GM18909 (cell line): ENCODE measurements around the gene CXCL8.
"Not testable (repeated sequence)": the region's sequence is repeated elsewhere in the genome, so short reads cannot be mapped to it uniquely, and the experiment has no call there.

Experiments used
- ATAC-seq: cut with Tn5 transposase; IDR thresholded peaks from one replicate; pipeline ENCODE4 v1.9.1; 2021; ENCODE audit warnings: mild to moderate bottlenecking; ENCODE audit not compliant: unreplicated experiment, poor library complexity

CXCL8 gene

DNA sequence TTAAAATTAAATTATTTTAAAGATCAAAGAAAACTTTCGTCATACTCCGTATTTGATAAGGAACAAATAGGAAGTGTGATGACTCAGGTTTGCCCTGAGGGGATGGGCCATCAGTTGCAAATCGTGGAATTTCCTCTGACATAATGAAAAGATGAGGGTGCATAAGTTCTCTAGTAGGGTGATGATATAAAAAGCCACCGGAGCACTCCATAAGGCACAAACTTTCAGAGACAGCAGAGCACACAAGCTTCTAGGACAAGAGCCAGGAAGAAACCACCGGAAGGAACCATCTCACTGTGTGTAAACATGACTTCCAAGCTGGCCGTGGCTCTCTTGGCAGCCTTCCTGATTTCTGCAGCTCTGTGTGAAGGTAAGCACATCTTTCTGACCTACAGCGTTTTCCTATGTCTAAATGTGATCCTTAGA is at the start of gene CXCL8:
Gene CXCL8, plus strand, starts transcription at position 217 of the 426 bp plus-strand sequence. Its CDS starts 90 bp downstream, at position 307.
- ATAC-seq: no peak

DNA sequence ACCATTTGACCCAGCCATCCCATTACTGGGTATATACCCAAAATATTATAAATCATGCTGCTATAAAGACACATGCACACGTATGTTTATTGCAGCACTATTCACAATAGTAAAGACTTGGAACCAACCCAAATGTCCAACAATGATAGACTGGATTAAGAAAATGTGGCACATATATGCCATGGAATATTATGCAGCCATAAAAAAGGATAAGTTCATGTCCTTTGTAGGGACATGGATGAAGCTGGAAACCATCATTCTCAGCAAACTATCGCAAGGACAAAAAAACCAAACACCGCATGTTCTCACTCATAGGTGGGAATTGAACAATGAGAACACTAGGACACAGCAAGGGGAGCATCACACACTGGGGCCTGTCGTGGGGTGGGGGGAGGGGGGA is 49.2 kb upstream of the CXCL8 start:
- not testable (repeated sequence) for ATAC-seq

DNA sequence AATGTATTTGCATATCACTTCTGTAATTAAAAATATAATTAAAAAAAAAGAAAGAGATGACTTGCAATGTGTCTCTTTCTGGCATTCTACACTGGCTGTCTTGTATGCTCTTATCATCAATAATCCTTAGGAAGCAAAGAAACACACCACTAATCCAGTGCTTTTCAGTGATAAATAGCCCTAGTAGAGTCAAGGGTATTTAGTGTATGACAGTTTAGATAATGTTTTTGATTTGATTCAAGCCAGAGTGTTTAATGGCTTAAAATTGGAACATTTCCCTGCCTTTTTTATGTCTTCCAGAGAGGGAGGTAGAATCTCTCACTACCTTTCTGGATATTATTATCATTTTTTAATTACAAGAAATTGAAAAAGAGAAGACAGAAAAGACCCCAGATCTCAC is 48.6 kb upstream of the CXCL8 start:
- no peak for ATAC-seq

DNA sequence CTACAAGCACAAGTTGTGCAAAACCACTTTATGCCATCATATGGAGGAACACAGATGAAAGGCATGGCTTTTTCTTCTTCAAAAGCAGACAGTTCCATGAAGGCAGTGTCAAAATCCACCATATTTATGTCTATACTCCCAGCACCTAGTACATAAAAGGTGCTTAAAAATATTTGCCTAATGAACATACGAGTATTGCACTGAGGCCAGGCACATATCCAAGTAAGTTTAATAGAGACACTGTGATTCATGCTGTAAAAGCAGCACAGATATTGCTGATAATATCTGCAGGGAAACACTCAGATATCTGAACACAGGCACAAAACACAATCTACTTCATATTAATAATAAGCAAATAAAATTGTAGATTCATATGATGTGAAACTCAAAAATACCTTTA is 48.1 kb upstream of the CXCL8 start:
- ATAC-seq: no peak

DNA sequence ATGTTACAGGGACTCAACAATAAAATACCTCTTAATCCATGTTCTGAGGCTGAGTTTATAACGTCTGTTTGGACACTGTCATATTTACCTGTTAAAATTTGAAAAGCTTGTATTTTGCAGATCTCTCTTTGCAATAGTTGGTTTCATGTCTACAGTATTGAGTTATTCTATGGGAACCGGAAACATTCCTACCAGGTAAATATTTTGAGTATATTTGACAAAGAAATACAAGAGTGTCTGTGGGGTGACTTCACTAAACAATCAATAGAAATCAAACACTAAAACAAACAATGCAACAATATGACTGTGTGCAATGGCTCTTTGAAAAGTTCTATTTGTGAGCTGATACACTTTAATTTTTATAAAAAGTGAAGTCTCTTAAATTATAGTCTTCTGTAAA is 47.7 kb upstream of the CXCL8 start:
- ATAC-seq: no peak

DNA sequence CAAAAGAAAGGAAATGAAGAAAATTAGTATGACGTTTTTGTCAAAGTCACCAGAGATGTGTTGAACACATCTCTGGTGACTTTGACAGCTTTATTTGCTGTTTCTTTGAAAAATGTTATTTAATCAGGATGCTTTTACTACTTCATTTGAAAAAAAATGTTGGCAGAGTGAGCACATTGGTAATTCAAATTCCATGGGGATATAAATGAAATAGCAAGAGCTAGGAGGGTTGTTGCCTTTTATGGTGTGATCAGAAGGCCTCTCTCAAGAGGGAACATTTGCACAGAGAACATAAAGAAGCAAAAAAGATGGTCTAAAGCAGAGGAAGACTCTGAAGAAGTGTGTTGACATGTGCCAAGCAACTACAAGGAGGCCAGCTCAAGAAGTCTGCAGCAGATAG is 46.6 kb upstream of the CXCL8 start:
- ATAC-seq: no peak

DNA sequence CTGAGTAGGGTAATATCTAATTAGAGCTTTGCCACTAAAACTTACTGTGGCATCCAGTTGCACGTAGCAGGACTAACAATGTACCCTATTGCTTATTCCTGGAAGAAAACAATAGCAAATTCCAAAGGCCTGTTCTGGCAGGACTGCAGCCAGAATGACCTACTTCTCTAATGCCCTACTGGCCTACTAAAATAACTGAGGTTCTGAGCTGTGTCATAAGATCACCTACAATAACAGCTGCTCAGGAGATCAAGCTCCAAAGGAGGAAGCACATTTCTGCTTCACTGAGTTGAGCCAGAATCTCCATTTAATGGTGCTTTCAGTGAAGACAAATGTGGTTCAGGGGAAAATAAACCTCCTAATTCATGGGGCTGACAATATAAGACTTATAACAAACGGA is 42.2 kb upstream of the CXCL8 start:
- ATAC-seq: no peak

DNA sequence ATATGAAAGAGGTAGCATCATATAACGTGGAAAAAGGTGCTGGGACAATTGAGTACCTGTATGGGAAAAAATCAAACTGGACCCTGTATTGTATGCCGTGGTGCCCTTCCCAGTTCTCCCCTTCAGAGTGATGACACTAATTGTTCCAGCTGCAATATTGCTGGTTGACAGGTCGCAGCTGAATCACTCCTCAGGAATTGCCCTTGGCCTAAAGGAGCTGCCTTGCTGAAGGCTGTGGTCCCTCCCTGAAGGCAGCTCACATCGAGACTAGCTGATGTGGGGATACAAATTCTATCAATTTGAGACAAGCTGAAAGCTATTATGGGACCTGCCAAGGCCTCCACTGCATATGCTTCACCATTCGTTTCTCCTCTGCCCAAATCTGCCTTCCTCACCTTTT is 39.3 kb upstream of the CXCL8 start:
- no peak for ATAC-seq

DNA sequence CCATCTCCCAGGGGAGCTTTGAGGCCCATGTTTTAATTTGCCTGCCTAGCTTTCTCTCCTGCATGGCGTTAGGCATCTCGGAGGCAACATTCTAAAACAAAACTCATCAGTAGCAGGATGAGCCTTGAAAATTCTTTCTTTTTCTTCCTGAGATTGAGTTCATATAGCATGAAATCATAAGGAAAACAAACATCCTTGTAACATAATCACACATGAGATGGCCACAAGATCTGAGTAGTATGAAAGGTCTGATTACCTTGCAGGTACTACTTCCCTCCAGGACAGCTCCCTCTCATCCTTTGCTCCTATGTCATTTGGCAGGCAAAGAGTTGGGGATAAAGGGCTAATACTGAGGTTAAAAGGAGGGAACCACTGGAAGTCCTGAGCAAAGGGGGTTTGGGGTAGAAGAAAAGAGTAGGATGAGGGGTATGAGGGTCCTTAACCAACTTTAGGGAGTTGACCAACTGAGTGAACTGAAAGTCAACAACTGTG is 37.5 kb upstream of the CXCL8 start:
- no peak for ATAC-seq

DNA sequence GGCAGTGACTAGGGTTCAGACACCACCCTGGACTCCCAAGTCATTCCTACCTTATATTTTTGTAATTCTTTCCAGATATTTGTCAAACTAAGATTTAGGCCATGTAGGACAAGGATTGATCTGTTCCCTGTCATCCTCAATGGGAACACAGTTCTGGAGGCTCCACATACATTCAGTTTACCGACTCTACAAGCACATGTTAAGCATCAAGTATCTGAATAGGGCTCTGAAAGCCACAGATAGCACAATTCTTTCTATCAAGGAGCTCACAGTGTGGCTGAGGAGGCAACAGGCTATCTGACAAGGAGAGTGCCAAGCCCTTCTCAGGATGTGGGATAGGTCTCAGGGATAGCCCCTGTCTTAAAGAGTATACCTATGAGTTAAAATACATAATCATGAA is 37.0 kb upstream of the CXCL8 start:
- ATAC-seq: no peak

DNA sequence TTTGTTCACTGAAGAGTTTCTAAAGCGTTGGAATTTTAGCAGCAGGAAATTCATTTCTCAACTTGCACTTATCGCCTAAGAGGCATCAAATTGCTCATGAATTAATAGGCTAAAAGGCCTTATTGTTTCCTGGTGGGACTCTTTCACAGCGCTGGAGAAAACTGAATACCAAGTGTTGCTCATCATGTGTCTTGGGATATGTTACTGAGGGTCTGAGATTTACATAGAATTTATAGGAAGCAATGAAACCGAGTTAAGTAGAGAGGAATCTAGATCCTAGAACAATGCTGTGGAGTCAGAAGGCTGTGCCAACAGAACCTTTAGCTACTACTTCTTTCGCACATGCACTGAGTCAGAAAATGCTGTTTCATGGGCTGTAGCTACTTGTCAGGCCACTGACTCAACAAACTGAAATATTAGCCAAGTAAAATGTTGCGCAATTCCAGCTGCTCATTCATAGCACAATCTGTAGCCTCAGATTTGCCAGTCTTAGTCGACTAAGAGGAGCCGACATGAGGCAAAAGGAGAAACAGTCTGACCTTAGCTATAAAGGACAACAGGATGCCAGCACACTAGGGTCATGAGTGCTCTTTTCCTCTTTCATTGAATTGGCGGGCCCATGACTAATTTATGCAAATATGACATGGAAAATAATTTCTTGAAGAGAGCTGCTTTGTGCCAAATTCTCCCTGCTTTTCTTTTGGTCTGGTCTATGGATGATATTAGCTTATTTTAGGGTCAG is 35.9 kb upstream of the CXCL8 start:
- ATAC-seq: peak; percentile 58

DNA sequence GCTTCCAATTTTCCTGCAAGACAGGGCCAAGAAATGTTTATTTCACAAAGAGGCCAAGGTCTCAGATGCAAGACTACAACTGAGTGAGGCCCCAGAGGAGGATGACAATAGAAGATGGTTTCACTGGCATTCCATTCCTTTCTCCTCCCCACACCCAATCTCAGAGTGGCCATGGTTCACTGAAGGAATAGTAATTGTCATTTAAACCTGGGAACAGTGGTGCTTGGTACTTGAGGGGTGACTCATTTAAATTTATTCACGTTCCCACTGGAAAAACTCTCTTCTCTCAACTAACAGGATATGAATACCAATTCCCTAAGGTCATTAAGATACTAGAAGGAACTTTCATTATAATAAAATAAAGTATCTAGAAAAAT is 35.3 kb upstream of the CXCL8 start:
- no peak for ATAC-seq

DNA sequence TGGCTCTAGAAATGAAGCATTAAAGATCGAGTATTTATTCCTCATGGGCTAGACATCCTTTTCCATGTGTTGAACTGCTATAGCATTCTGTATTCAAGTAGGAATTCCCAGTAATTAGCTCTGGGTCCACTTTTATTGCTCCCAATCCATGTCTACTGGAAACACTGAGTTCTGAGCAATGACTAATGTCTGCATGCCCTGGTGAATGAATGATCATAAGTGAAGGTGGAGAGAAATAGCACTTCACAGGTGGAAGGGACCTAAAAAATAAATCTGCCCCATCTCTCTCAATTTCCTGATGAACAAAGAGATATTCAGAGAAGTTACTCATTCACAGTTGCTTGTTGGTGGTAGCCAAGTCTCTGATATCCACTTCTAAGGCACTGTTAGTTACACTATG is 34.6 kb upstream of the CXCL8 start:
- ATAC-seq: no peak

DNA sequence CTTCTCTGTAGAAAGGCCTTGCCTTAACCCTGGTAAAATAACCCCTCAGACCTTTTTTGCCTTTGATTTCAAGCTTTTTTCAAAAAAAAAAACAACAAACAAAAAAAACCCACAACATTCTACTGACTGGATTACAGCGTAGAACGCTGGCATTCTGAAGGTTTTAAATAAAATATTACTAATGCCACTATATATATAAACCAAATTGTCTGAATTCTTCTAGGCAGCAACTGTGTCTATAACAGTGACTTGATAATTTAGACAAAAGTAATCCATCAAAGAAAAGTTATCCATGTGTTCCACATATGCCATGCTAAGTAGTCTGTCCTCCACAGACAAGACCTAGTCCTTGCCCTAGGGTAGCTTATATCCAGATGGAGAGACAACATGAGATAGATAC is 33.6 kb upstream of the CXCL8 start:
- ATAC-seq: no peak

DNA sequence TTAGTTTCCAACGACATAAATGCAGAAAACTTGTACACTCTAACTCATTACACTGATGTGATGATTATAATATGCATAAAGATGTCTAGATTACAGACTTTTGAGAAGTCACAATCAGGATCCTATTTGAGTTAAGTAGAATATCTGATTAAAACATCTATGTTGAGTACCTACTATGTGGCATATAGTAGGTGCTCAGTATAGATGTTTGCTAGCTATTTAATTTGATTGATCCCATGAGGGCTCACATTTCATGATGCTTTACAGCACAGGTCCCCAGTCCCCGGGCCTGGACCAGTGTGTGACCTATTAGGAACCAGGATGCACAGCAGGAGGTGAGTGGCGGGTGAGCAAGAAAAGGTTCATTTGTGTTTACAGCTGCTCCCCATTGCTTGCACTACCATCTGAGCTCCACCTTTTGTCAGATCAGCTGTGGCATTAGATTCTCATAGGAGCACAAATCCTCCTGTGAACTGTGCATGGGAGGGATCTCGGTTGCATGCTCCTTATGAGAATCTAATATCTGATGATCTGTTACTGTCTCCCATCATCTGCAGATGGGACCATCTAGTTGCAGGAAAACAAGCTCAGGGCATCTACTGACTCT is 33.0 kb upstream of the CXCL8 start:
- no peak for ATAC-seq

DNA sequence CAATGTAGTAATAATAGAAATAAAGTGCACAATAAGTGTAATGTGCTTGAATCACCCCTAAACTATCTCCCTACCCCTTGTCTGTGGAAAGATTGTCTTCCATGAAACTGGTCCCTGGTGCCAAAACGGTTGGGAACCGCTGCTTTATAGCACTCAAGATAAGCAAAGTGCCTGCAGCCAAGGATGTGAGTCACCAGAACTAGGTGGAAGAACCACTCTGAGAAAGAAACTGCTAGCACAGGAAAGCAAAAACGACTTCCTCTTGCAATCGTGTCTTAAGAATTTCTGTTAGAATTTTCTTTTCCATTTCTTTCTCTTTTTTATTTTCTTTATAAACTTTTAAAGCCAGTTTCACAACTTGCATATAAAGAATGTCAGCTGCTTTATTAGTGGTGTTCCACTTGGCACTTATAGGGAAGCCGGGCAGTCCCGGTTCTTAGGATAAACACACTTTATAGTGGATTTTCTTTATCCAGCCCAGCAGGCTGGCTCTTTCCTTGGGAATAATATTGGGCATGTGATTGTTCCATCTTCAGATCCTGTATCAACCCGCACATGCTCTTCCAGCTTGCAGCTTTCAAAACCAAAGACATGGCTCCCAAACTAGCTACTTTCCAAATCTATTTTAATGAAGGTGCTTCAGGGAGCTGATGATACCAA is 32.3 kb upstream of the CXCL8 start:
- ATAC-seq: no peak

DNA sequence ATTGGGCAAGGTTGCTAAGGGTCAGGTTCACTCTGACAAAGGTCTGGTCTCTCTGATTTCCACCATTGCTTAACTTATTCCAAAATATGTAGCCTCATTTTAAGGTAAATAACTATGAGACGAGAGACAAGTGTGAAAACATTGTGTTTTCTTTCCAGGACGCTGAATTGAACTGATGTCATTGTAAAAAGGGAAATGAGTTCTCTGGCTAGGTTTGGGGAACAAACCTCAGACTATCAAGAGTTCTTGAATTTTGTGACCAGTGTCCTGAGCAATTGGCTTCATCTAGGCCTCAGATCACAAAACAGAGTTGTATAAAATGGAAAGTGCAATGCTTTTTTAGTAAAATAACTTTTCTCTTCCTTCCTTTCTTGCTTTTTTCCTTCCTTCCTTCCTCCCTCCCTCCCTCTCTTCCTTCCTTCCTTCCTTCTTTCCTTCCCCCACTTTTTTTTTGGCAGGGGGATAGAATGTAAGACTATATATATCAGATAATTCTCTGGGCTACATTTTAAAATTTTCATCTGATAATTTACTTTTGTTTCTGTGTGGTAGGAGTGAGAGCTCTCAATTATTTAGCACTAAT is 30.8 kb upstream of the CXCL8 start:
- no peak for ATAC-seq

DNA sequence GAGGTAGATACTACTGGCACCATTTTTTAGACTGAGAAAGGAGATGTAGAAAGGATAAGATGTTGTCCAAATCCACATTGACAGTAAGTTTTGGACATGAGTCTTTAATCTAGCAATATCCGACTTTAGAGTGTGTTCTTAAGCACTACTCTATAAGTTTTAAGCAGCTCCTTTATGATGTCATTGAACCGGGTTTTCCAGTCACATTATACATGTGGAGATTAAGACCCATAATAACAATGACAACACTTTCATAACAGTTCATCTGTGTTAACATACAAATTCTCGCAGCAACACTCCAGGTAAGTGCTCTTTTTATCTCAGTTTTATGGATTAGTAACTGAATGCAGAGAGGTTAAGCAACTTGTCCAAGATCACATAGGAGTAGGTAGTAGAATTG is 30.3 kb upstream of the CXCL8 start:
- ATAC-seq: no peak

DNA sequence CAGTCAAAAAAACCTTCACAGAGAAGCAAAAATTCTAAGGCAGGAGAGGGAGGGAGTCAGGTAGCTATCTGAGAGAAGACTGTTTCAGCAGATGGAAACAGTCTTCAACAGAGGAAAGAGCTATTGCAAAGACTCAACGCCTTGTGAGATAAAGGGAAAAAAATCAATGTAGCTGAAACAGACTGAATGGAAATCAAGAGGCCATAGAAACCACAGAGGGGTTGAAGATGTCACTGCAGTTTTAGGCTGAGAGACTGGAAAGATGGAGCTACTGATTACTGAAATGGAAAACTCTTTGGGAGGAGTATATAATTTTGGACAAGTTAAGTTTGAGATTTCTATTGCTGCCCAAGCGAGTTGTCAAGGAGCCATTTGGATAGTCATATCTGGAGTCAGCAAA is 28.4 kb upstream of the CXCL8 start:
- ATAC-seq: no peak

DNA sequence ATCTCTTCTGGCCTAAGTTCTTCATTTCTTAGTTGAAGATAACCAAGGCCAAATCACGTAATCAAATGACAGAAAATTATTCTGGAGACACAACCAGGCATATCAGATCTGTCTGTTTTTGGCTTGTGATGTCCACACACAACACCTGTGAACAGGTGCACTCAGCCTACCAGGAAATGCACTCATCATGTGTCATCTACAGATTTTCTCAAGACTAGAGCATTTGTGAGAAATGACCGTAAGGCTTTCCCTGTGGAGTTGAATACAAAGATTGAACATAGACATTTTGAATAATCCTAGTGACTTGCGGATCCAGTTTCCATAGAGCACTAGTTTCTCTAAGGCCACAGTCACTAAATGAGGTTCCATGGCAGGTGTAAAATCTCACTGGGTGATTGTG is 26.7 kb upstream of the CXCL8 start:
- ATAC-seq: no peak

DNA sequence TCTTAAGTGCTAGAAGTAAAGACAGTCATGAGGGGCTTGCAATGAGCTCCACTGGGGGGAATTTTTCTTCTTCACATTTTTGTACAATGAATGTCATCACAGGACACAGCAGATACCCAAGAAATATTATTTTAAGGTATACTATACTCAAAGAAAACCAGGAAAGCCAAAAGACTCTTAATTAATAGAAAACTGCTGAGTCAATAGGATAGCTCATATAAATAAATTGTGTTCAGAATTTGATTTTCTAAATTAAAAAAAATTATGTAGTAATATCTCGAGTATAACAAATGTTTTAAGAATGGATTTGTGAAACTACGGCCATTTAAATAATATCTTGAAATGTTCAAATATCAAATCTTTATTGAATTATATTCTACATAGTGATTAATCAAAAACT is 25.7 kb upstream of the CXCL8 start:
- ATAC-seq: no peak
